HG02938 (cell line): Measurements from ENCODE around the gene GPR176.

Experiments
- ATAC-seq: cut with Tn5 transposase; IDR thresholded peaks from one replicate; pipeline ENCODE4 v1.9.1; 2021; ENCODE audit warnings: mild to moderate bottlenecking, moderate library complexity; ENCODE audit not compliant: unreplicated experiment

GPR176 gene, protein sequence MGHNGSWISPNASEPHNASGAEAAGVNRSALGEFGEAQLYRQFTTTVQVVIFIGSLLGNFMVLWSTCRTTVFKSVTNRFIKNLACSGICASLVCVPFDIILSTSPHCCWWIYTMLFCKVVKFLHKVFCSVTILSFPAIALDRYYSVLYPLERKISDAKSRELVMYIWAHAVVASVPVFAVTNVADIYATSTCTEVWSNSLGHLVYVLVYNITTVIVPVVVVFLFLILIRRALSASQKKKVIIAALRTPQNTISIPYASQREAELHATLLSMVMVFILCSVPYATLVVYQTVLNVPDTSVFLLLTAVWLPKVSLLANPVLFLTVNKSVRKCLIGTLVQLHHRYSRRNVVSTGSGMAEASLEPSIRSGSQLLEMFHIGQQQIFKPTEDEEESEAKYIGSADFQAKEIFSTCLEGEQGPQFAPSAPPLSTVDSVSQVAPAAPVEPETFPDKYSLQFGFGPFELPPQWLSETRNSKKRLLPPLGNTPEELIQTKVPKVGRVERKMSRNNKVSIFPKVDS

DNA sequence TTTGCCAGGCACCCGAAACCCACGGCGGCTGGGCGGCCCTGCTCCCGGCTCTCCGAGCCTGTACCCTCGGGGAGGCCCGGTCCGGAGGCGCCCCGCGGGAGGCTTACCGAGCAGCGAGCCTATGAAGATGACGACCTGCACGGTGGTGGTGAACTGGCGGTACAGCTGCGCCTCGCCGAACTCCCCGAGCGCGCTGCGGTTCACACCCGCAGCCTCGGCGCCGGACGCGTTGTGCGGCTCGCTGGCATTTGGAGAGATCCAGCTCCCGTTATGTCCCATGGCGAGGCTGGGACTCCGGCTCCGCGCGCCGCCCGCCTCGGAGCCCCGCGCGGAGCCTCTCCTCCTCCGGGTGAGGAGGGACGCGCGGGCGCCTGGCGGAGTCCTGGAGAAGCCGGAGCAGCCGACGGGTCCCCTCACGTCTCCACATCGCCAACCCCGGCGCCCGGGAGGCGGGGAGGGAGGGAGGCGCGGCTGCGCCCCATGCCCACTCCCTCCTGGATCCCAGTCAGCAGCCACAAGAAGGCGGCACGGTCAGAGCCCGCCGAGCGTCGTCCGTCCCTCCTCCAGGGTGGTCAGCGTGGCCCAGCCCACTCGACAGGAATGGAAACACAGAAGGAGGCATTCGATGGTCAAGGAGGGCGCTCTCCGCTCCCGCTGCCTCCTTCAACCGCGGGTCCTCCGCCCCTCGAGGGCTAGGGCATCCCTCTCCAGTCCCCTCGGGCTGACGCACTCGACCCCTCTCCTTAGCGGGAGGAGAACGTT is at the start of gene GPR176:
GPR176 (minus strand) TSS at position 519 of the 762 bp plus-strand sequence; CDS start at position 279, 240 bp downstream.
- peak; percentile 16 for ATAC-seq

DNA sequence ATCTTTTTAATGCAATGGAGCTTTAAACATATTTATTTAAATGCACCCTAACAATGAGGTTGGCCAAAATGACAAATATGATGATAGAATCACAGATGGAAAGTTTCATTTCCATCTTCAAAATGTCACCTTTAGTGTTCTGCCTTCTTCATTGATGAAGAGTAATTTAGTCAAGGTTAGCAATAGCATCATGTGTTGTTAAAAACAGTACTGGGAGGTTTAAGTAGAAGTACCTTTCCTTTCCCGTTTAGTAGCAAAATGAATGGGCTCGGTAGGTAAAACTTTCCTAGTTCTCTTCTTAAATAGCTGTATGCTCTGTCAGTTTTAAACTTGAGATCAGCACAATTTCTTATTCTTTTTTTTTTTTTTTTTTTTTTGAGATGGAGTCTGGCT is 48.9 kb upstream of the GPR176 start:
- ATAC-seq = no peak

DNA sequence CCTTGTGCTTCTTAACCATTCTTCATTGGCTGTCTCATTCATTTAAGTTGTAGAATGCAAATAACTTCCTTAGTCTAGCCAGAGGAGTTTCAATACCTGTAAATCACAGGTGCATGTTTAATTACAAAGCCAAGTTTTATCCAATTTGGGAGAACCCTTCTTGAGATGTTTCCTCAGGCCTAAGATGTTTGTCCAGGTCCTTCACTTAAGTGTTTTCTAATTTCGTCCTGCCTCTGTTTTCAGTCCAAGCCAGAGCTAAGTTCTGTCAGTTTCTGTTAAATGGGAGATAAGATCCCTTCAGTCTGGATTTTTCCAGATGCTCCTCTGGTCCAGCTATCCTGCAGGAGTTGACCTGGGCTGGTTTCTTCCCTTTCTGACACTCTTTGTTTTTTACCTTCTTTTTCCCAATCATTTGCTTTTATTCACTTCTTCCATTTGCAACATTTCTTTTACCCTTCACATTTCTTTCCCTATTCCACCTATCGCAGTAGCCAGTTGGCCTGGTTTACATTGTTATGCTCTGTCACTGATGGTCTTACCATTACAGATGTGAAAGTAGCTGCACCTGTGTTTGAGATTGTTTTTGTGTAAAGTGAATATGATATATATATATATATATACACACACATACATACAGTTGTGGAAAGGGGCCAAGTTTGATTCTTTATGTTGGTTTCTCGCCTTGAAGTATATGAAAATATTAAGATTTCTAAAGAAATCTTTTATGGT is 48.4 kb upstream of the GPR176 start:
- no peak for ATAC-seq

DNA sequence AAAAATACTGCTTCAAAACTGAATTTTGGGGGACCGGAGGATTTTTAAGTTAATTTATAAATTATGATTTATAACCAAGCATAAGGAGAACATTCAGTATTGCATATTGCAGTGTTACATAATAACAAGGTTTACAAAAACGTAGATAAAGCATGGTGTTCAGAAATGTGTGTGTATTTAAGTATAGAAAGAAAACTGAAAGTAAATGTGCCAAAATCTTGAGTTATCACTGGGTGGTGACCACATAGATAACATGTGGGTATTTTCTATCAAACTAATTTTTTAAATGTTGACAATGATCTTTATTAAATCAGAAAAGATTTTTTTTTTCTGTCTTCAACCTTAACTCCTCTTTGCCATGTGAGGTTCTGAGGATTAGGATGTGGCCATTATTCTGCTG is 46.5 kb upstream of the GPR176 start:
- ATAC-seq = no peak

DNA sequence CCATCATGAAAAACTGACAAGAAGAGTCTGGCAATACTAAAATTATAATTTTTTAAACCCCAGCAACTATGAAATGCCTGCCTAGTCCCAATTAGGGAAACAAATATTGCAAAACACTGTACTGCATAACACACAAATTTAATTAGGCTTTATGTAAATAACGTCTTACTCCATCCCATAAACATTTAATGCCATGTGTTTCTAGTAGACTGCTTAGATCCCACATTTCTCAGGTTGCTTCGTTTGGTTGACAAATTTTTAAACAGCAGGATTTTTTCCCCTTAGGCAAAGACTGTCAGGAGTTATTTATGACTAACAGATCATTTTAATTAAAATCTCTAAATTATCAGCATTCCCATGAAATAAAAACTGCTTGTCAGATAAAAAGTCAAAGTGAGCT is 43.7 kb upstream of the GPR176 start:
- no peak for ATAC-seq

DNA sequence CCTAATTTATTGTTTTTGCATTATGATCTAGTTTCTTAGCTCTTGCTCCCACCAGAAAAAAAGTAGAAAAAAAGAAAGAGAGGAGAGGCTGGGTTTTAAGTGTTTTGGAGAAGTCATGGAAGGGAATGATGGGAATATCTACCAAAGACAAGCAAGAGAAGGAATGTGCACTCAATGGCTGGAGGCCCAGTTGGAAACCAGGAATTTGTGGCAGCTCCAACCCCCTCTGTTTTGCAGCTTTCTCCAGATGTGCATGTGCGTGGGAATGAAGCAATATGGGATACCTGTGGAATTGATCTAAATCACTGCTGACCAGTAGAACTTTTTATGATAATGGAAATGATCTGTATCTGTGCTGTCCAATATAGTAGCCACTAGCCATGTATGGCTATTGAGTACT is 41.0 kb upstream of the GPR176 start:
- no peak for ATAC-seq

DNA sequence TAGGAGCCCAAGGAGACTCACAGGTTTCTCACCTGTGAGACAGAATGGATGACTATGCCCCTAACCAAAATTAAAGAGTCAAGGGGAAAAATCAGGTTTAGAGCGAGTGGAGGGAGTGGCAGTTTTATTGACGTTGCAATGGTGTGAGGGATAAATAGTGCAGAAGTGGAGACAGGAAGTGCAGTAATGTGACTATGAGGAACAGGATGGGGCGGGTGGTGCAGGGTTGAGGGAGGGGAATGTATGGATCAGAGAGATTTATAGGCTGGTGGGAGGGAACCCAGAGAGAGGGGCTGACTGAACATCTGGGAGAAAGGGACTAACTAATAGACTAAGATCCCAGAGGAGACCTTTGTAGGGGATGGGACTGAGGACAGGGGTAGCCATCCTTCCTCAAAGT is 40.3 kb upstream of the GPR176 start:
- no peak for ATAC-seq

DNA sequence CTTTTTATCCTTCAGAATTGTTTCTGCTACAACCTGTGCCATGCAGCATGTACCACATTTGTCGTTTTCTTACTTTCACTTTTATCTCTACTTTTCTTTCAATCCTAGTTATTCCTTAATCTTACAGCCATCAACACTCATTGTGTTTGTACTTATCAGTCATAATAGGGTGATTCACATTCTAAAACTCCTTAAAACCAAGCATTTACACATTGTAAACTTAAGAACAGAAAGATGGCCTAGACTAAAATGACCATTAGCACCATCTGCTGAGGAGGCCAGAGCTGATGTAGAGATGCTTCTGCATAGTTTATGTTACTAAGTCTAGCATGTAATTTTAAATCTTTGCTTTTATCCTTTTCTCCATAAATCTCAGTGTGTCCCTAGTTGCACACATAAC is 39.3 kb upstream of the GPR176 start:
- ATAC-seq = no peak

DNA sequence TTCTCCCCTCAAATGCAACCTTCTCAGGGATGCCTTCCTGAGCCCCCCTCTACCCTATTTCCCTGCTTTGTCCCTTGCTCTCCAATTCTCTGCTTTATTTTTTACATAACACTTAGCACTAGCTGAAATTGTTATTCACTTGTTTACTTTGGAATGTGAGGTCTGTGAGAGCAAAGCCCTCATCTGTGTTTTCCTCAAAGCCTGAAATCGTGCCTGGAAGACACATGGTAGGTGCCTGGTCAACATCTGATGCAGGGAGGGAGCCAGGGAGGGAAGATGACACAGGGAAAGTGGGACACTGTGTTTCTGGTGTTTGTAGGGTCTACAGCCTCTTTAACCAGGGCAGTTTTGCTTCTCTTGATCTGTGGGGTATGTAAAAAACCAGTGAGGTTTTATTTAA is 37.4 kb upstream of the GPR176 start:
- ATAC-seq = no peak

DNA sequence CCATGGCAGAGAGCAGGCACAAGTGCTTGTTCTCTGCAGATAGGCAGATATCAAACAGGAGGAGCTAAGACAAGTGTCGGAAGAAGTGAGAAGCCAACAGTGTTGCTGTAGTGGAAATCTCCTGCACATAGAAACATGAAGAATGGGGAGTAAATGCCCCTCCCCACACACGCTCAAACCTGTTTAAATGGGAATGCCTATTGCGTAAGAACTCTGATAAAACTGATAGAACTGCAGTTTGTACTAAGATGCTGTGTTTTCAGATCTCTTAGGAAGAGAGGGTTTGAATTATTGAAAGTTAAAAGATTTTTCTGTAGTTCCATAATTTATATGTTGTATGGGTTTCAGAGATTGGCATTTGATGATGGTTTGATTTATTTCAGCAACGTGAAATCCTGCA is 33.5 kb upstream of the GPR176 start:
- no peak for ATAC-seq

DNA sequence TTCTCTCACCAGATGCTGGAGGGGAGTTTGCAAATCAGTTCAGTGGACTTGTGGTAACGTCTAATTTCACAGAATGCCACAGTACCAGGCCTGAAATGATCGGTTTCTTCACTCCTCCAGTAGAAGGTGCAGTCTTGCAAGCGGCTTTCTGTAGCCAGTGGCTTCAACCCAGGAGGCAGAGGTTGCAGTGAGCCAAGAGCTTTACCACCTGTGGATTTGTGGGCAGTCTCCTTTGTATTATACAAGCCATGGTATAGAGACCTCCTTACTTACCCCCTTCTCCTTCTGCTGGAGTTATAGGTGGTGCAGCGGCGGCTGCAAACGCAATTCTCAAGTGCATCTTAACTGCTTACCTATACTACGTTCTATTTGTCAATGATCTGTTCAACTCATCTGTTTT is 31.5 kb upstream of the GPR176 start:
- no peak for ATAC-seq

DNA sequence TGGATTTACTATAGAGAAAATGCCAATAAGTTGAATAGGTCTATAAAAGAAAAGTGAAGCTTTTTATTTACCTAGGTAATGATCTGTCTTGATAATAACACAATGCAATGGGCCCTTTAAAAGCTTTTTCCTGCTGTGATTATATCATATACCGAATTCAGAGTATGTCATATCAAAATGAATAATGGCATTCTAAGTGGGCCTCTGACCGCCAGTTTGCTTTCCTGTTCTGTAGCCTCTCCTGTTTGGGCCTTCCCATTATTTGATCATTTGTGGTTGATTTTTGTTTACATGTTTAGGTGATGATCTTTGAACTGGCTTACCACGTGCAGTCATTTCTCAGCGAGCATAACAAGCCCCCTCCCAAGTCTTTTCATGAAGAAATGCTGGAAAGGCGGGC is 28.8 kb upstream of the GPR176 start:
- no peak for ATAC-seq

DNA sequence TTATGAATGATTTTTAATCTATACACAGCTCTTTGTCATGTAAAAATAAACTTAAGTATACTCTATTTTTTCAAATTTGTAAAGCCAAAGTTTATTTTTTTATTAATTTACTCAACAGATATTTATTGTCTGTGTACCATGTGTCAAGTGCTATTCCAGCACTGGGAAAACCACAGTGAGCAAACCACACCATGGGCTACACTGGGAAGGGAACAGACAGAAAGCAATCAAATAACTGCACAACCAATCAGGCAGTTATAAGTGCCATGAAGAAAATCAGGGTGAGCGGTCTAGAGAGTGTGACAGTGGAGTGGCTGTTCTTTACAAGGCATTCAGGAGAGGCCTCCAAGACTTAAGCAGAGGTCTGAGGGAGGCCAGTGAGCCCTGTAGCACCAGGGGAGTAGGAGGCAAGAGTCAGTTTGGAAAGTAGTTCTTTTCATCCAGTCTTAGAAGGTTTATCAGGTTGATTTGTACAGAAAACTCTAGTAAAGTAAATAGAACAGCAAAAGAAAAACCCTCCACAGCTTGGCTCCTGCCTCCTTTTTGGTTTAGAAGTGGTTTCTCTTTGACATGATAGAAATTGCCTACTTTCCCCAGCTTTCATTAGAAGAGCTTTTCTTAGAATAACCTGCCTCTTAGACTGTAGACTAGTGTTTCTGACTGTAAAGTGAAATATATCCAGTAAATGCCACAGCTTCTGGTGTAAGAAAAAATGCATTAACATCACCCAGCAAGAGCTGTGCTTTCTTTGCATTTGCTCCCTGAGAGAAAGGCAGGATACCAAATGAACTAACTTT is 27.5 kb upstream of the GPR176 start:
- no peak for ATAC-seq

DNA sequence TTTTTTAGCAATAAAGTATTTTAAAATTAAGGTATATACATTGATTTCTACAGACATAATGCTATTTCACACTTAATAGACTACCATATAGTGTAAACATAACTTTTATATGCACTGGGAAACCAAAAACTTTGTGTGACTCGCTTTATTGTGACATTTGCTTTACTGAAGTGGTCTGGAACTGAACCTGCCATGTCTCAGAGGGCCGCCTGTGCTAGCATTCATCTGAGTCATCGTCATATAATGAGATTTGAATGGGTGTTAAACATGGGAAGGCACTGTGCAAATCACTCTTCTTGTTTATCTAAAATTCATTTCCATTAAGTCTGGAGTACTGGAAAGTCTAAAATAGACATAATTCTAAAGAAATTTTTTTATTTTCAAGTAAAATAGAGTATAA is 26.8 kb upstream of the GPR176 start:
- no peak for ATAC-seq

DNA sequence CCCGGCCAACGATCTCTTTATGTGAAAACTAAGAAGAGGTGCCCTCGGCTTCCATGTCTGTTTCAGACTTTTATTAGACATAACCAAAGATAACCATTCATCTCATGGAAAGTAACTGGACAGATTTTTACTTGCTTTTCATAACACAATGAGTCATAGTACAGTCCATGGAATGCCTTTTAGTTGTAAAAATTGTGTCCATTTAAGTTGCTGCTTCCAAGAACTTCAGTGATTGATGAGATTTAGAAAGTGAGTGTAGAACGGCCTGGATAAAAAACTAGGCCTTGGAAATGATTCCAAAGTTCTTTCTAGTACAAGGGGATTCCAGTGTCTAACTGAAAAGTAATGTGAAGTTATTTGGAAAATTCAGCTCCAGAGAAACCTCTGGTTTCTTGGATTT is 24.7 kb upstream of the GPR176 start:
- ATAC-seq = no peak

DNA sequence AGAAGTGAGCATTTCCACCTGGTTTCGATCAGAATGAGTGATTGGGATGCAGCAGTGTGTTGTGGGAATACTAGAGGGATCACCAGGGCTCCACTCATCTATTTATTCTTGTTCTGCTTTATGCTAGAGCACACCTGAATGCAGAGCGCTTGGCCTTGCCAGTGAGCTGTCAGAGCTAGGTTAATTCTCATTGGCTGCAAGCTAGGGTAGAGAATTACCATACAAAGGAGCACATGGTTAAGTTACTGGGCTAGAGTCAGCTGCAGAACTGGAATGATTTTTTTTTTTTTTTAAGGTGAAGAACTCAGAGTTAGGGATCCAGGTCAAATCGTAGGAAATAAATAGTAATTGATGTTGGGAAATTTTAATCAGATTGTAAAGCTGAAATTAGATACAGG is 22.7 kb upstream of the GPR176 start:
- no peak for ATAC-seq

DNA sequence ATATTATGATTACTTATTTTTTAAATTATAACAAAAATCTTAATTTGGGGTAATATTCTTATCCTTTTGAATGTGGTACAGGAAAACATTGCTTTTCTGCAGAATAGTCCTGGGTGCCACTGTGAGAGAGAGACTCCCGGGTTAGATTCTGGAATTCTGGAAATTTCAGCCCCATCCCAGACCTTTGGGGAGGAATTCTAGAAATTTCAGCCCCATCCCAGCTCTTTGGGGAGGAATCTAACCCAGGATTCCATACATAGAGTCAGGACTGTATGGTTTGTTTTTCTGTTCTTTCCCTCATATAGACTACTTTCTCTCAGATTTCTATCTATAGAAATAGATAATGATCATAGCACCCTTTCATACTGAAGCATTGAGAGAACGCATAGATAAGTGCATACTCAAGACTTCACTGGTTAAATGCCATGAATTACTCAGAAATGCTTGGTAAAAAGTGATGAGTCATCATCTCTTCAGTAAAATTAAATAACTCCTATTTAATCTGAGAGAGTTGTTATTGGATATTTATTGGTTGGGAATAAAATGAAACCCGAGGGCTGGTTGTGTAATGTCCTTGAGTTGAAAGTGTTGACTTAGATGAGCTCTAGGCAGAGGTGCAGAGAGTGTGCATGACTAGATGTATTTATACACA is 22.2 kb upstream of the GPR176 start:
- ATAC-seq = no peak

DNA sequence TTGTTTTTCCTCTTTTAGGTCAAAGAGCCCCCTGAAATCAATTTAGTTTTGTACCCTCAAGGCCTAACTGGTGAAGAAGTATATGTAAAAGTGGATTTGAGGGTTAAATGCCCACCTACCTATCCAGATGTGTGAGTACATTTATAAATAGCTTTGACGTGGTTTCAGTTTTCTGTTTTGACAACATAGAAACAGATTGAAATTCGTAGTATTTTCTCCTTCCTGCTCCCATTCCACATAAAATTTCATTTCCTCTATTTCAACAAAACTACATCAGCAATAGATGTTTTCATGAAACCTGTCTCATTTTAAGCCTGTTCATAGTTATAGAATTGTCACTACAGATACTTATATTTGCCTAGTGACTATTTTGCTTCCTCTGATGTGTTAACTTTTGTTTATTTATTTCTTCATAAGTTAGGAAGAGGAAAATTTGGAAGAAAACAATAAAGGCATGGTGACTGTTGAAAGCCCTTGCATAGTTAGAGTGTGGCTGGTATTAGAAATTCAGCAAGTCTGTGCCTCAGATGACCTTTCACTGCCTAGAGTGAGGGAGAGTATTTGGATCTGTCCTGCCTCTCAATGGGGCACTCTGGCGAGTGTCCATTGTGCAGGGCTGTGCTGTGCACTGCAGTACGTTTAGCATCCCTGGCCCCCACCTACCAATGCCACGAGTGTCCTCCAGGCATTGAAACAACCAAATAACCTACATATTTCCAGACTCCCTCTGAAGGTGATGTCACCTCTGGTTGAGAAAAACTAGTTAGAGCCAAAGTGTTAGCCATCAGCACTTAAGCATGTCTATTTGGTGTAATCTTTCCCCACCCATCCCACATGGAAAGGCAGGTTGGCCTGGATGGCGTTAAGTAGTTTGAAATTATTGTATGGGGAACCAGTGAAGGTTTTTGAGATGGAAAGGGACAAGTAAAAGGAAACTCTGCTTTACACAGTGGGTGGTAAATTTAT is 19.7 kb upstream of the GPR176 start:
- peak; percentile 41 for ATAC-seq

DNA sequence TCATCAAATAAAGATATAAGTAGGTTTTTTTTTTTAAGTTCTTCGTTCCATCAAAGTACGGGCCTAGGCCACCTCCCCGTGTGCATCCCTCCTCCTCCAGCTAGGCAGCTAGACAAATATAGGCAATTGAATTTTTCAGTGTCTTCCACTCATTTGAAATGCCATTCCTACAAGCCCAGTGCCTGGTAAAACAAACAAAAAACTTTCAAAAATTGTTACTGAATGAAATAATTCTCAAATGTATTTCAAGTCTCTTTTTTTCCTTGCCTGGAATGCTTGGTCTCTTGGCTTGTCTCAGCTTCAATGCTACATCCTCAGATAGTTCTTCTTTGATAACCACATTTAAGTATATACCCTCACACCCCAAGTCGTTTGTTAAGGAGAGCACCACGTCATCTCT is 17.6 kb upstream of the GPR176 start:
- ATAC-seq = no peak
